Esophagus squamous epithelium (tissue), 5 donors: Measurements from ENCODE around the gene KIF6. TPM values are rescaled to one million over a fixed set of nuclear protein-coding genes. Genes with fewer than 3 reads are reported as not detected.

Source experiments
- DNase-seq: peaks from one replicate; lab custom pipeline; 2025; lab: John Stamatoyannopoulos, UW
- H3K27ac ChIP-seq, 4 donors: fragments of 200-600 bp; sonication (generic); one replicate each; pipeline ENCODE4 v1.5.1; 2016 to 2019; ENCODE audit warnings: mild to moderate bottlenecking in 1 of 4
- H3K27me3 ChIP-seq, 4 donors: fragments of 200-600 bp; sonication (generic); 1 replicate in 3 of 4; 2 replicates in 1 of 4; pipeline versions ENCODE4 v1.5.1 to v1.6.0; 2017 to 2021; ENCODE audit warnings: antibody characterized with exemption in 1 of 4
- H3K36me3 ChIP-seq, 3 donors: fragments of 200-600 bp; sonication (generic); one replicate each; pipeline ENCODE4 v1.5.1; 2016 to 2019
- H3K4me1 ChIP-seq, 3 donors: fragments of 200-600 bp; sonication (generic); one replicate each; pipeline ENCODE4 v1.5.1; 2017 to 2019
- H3K4me3 ChIP-seq, 4 donors: fragments of 200-600 bp; sonication (generic); 1 replicate in 3 of 4; 2 replicates in 1 of 4; pipeline ENCODE4 v1.5.1; 2016 to 2019; ENCODE audit warnings: mild to moderate bottlenecking in 2 of 4, moderate library complexity in 1 of 4
- H3K9me3 ChIP-seq, 3 donors: fragments of 200-600 bp; sonication (generic); one replicate each; pipeline ENCODE4 v1.5.1; 2016 to 2019
- POLR2A ChIP-seq, 4 donors: fragments of 450-650 bp; IDR thresholded peaks; one replicate each; pipeline ENCODE4 v1.6.1; 2017; ENCODE audit warnings: antibody characterized with exemption in 4 of 4, mild to moderate bottlenecking in 4 of 4, moderate library complexity in 3 of 4
- WGBS, 2 donors: methylation state at CpG; one replicate each; pipeline ENCODE4 v1.1.5; 2018; 5-methylcytosine and 5-hydroxymethylcytosine counted together
- intact Hi-C: fragments of 100-400 bp; cut with DNase I; formaldehyde crosslinking; loops from one replicate; pipeline ENCODE4 v1.15.0; 2022
- total RNA-seq, 4 donors: library from RNA; depleted of rRNA; stranded (reverse); fragments of >200 nt; gene quantifications; one replicate each; pipeline ENCODE4 v1.1.0, GENCODE V29; 2016
- TF ChIP-seq, protein P1 (sequence below), 6 experiments: fragments of 450-650 bp in 4 of 6; fragments of 200-600 bp in 2 of 6; sonication (generic) in 2 of 6; IDR thresholded peaks; one replicate each; pipeline ENCODE4 v1.5.1; 2016 to 2019; ENCODE audit warnings: antibody characterized with exemption in 6 of 6, mild to moderate bottlenecking in 4 of 6, moderate library complexity in 4 of 6
- donor health status: DM: yes; HTN: yes; CAD: no.

Gene KIF6
- total RNA-seq, 4 donors from 2014 or later = 0.19 TPM; not detected in 3

- no peak overlapping the region for H3K4me3 ChIP-seq
- no peaks in the 10 kb centered on the region for H3K4me1 ChIP-seq
- 90 to 95% methylated on average over 3 to 4 of the region's 4 CpGs for WGBS, 2 donors
- intact Hi-C loops = no loop called here
- H3K9me3 ChIP-seq = no peaks in the 10 kb centered on the region
- DNase-seq = no peak
- H3K36me3 ChIP-seq = no peaks in the 10 kb centered on the region
- no peaks in the 10 kb centered on the region for H3K27me3 ChIP-seq
- no peak for TF ChIP-seq POLR2A (IDR thresholded peaks at IDR 0.05)
- TF ChIP-seq, protein P1, sequence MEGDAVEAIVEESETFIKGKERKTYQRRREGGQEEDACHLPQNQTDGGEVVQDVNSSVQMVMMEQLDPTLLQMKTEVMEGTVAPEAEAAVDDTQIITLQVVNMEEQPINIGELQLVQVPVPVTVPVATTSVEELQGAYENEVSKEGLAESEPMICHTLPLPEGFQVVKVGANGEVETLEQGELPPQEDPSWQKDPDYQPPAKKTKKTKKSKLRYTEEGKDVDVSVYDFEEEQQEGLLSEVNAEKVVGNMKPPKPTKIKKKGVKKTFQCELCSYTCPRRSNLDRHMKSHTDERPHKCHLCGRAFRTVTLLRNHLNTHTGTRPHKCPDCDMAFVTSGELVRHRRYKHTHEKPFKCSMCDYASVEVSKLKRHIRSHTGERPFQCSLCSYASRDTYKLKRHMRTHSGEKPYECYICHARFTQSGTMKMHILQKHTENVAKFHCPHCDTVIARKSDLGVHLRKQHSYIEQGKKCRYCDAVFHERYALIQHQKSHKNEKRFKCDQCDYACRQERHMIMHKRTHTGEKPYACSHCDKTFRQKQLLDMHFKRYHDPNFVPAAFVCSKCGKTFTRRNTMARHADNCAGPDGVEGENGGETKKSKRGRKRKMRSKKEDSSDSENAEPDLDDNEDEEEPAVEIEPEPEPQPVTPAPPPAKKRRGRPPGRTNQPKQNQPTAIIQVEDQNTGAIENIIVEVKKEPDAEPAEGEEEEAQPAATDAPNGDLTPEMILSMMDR (IDR thresholded peaks at IDR 0.05) = no peak
- no peak overlapping the region for H3K27ac ChIP-seq
Measured at GRCh38 chr6:39441986-39442385, 283.2 kb downstream of the KIF6 start.

- Histone ChIP-seq H3K9me3 (peaks cover 0 to 5% (median 4%) of the 10 kb centered on the region in 3 donors), H3K27ac (no peak overlapping the region), H3K4me1 (no peaks in the 10 kb centered on the region), H3K4me3 (no peak overlapping the region), H3K36me3 (no peaks in the 10 kb centered on the region), H3K27me3 (no peaks in the 10 kb centered on the region)
- DNase-seq = no peak
- intact Hi-C loops = no loop called here
- WGBS, 2 donors = 89 to 93% methylated on average over 4 to 5 of the region's 6 CpGs
- TF ChIP-seq, protein P1 (IDR thresholded peaks at IDR 0.05) = no peak
- TF ChIP-seq POLR2A (IDR thresholded peaks at IDR 0.05) = no peak
Measured at GRCh38 chr6:39441301-39441700, 283.9 kb downstream of the KIF6 start.

DNA sequence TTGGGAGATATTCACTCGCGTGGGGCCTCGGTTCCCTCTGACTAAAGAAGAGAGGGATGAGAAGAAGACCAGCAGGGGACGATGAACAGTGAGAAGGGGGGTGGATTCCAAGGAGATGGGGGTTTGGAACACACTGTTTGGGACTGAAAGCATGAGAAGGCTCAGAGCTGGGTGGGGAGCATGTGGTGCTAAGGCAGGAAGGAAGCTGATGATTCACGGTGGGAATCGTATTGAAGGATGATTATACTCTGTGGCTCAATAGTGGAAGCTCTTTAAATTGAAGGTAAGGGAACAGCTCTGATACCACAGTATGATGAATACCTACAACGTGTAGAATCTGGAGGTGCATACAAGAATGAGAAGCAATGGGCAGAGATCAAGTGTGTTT lies 285.2 kb downstream of the KIF6 start:
- Histone ChIP-seq H3K27ac (no peak overlapping the region), H3K4me3 (no peak overlapping the region), H3K4me1 (no peaks in the 10 kb centered on the region), H3K36me3 (no peaks in the 10 kb centered on the region), H3K27me3 (no peaks in the 10 kb centered on the region), H3K9me3 (peaks cover 0 to 5% (median 4%) of the 10 kb centered on the region in 3 donors)
- no peak for TF ChIP-seq POLR2A (IDR thresholded peaks at IDR 0.05)
- TF ChIP-seq, protein P1 (IDR thresholded peaks at IDR 0.05) = no peak
- no peak for DNase-seq
- whole genome bisulfite sequencing, 2 donors = 65 to 69% methylated on average over 7 of the region's 7 CpGs
- intact Hi-C loops = no loop called here

DNA sequence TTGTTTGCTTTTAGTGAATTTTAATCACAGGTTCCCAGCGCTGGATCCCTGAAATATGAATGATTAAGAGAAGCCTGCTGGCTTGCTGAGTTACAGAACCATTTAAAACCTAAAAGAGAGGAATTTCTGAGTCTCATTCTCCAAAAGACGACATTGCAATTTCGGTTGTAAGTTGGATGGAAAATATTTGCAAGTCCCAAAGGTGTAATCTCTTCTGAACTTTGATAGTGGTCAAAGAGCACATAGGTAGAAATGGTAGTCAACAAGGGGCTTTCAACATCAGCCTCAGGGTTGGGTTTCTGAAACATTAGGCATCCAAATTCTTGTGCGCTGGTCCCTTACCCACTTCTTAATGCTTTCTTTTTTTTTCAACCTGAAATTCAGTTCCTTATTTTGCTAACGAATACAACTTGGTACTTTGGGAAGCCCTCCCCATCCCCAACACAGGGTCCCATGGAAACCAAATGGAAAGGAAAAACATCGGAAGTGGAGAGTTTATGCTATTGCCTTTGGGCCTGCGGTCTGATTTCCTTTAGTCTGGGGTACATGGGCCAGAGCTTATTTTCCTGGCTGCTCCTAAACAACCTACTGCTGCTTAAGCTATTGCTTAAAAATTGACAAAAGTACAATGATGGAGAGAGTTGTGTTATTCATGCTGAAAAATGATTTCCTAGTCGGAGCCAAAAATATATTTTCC lies 285.7 kb downstream of the KIF6 start:
- DNase-seq = no peak
- Histone ChIP-seq H3K36me3 (no peaks in the 10 kb centered on the region), H3K9me3 (peaks cover 0 to 5% (median 4%) of the 10 kb centered on the region in 3 donors), H3K4me3 (no peak overlapping the region), H3K27me3 (no peaks in the 10 kb centered on the region), H3K4me1 (no peaks in the 10 kb centered on the region), H3K27ac (no peak overlapping the region)
- WGBS, 2 donors = 80 to 92% methylated on average over 8 of the region's 8 CpGs
- TF ChIP-seq, protein P1 (IDR thresholded peaks at IDR 0.05) = no peak
- no peak for TF ChIP-seq POLR2A (IDR thresholded peaks at IDR 0.05)
- intact Hi-C loops = no loop called here

GRCh38 chr6:39433630-39434029 lies 291.6 kb downstream of the KIF6 start:
- 64 to 81% methylated on average over 3 of the region's 3 CpGs for WGBS, 2 donors
- intact Hi-C loops = no loop called here
- peaks cover 0 to 5% (median 4%) of the 10 kb centered on the region in 3 donors for H3K9me3 ChIP-seq
- H3K4me3 ChIP-seq = no peak overlapping the region
- no peaks in the 10 kb centered on the region for H3K27me3 ChIP-seq
- no peak overlapping the region for H3K27ac ChIP-seq
- peaks cover 0 to 11% (median 6%) of the 10 kb centered on the region in 3 donors for H3K4me1 ChIP-seq
- no peaks in the 10 kb centered on the region for H3K36me3 ChIP-seq
- TF ChIP-seq POLR2A (IDR thresholded peaks at IDR 0.05) = no peak
- TF ChIP-seq, protein P1 (IDR thresholded peaks at IDR 0.05) = no peak
- no peak for DNase-seq
